SK-N-SH treated with all-trans-retinoic acid at 6 μM for 48 hours (cell line): Measurements from ENCODE around the gene STX3.

Source experiments
- ARNTL ChIP-seq: fragments of 450-650 bp; formaldehyde crosslinking; IDR thresholded peaks from 2 replicates; pipeline ENCODE4 v1.5.0; 2020; ENCODE audit warnings: low read depth, mild to moderate bottlenecking, moderate library complexity, borderline replicate concordance
- BACH2 ChIP-seq: fragments of 250-450 bp; sonication (Bioruptor Pico); IDR thresholded peaks from 2 replicates; pipeline ENCODE4 v1.9.0; 2021; ENCODE audit warnings: mild to moderate bottlenecking, borderline replicate concordance
- ESRRG ChIP-seq: fragments of 250-450 bp; sonication (Bioruptor Pico); IDR thresholded peaks from 2 replicates; pipeline ENCODE4 v1.6.1; 2021; ENCODE audit warnings: mild to moderate bottlenecking
- RARB ChIP-seq: fragments of 250-450 bp; sonication (Bioruptor Pico); IDR thresholded peaks from 2 replicates; pipeline ENCODE4 v1.8.0; 2021; ENCODE audit warnings: mild to moderate bottlenecking, moderate library complexity
- TCF4 ChIP-seq: fragments of 250-450 bp; sonication (Bioruptor Pico); IDR thresholded peaks from 2 replicates; pipeline ENCODE4 v1.8.0; 2021; ENCODE audit warnings: mild to moderate bottlenecking, moderate library complexity, borderline replicate concordance
- ZC3H10 ChIP-seq: fragments of 250-450 bp; sonication (Bioruptor Pico); IDR thresholded peaks from 2 replicates; pipeline ENCODE4 v1.5.1; 2021; ENCODE audit warnings: mild to moderate bottlenecking, moderate library complexity
- ZFP3 ChIP-seq: fragments of 250-450 bp; sonication (Bioruptor Pico); IDR thresholded peaks from 2 replicates; pipeline ENCODE4 v1.5.0; 2020; ENCODE audit warnings: mild to moderate bottlenecking, moderate library complexity
- ZFP30 ChIP-seq: fragments of 450-650 bp; formaldehyde crosslinking; IDR thresholded peaks from 2 replicates; pipeline ENCODE4 v1.5.0; 2022; ENCODE audit warnings: mild to moderate bottlenecking, moderate library complexity
- ZNF70 ChIP-seq: fragments of 450-650 bp; formaldehyde crosslinking; IDR thresholded peaks from 2 replicates; pipeline ENCODE4 v1.5.0; 2020; ENCODE audit warnings: mild to moderate bottlenecking, moderate library complexity
- TF ChIP-seq, protein P1 (sequence below): fragments of 250-450 bp; sonication (Bioruptor Pico); IDR thresholded peaks from 2 replicates; pipeline ENCODE4 v1.8.0; 2020; ENCODE audit warnings: mild to moderate bottlenecking, moderate library complexity, borderline replicate concordance
- TF ChIP-seq, protein P2 (sequence below): fragments of 250-450 bp; sonication (Bioruptor Pico); IDR thresholded peaks from 2 replicates; pipeline ENCODE4 v1.5.0; 2020; ENCODE audit warnings: mild to moderate bottlenecking, moderate library complexity

GRCh38 chr11:59727426-59727825, 27.8 kb upstream of the STX3 start:
- no peak for TF ChIP-seq RARB
- TF ChIP-seq, protein P1, sequence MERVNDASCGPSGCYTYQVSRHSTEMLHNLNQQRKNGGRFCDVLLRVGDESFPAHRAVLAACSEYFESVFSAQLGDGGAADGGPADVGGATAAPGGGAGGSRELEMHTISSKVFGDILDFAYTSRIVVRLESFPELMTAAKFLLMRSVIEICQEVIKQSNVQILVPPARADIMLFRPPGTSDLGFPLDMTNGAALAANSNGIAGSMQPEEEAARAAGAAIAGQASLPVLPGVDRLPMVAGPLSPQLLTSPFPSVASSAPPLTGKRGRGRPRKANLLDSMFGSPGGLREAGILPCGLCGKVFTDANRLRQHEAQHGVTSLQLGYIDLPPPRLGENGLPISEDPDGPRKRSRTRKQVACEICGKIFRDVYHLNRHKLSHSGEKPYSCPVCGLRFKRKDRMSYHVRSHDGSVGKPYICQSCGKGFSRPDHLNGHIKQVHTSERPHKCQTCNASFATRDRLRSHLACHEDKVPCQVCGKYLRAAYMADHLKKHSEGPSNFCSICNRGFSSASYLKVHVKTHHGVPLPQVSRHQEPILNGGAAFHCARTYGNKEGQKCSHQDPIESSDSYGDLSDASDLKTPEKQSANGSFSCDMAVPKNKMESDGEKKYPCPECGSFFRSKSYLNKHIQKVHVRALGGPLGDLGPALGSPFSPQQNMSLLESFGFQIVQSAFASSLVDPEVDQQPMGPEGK: no peak
- TF ChIP-seq BACH2 (CRISPR knock-in tag): no peak
- no peak for TF ChIP-seq ZNF70 (CRISPR knock-in tag)
- TF ChIP-seq ZC3H10 (CRISPR knock-in tag): no peak
- no peak for TF ChIP-seq ARNTL
- TF ChIP-seq, protein P2, sequence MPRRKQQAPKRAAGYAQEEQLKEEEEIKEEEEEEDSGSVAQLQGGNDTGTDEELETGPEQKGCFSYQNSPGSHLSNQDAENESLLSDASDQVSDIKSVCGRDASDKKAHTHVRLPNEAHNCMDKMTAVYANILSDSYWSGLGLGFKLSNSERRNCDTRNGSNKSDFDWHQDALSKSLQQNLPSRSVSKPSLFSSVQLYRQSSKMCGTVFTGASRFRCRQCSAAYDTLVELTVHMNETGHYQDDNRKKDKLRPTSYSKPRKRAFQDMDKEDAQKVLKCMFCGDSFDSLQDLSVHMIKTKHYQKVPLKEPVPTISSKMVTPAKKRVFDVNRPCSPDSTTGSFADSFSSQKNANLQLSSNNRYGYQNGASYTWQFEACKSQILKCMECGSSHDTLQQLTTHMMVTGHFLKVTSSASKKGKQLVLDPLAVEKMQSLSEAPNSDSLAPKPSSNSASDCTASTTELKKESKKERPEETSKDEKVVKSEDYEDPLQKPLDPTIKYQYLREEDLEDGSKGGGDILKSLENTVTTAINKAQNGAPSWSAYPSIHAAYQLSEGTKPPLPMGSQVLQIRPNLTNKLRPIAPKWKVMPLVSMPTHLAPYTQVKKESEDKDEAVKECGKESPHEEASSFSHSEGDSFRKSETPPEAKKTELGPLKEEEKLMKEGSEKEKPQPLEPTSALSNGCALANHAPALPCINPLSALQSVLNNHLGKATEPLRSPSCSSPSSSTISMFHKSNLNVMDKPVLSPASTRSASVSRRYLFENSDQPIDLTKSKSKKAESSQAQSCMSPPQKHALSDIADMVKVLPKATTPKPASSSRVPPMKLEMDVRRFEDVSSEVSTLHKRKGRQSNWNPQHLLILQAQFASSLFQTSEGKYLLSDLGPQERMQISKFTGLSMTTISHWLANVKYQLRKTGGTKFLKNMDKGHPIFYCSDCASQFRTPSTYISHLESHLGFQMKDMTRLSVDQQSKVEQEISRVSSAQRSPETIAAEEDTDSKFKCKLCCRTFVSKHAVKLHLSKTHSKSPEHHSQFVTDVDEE (CRISPR knock-in tag): no peak
- no peak for TF ChIP-seq ZFP3 (CRISPR knock-in tag)
- TF ChIP-seq ESRRG: no peak
- no peak for TF ChIP-seq ZFP30 (CRISPR knock-in tag)
- TF ChIP-seq TCF4 (CRISPR knock-in tag): no peak
